Fibroblast of the aortic adventitia (primary cell): Measurements from ENCODE around the gene EP300. TPM values are rescaled to one million over a fixed set of nuclear protein-coding genes. Genes with fewer than 3 reads are reported as not detected.
"Not testable (repeated sequence)": the region's sequence is repeated elsewhere in the genome, so short reads cannot be mapped to it uniquely, and the experiment has no call there.

Source experiments
- DNase-seq: peaks from one replicate; pipeline ENCODE4 v3.0.0-alpha.2; 2010; ENCODE audit warnings: low read depth
- H3K4me3 ChIP-seq: 2 replicates; pipeline ENCODE4 v1.5.1; 2011; ENCODE audit warnings: low read depth, mild to moderate bottlenecking, control low read depth, low read length, moderate library complexity
- total RNA-seq: library from RNA; depleted of rRNA; stranded (reverse); fragments of >200 nt; gene quantifications from 2 replicates; pipeline ENCODE4 v1.2.3, GENCODE V29; 2012; ENCODE audit warnings: low replicate concordance
- TF ChIP-seq, protein P1 (sequence below): IDR thresholded peaks from 2 replicates; pipeline ENCODE4 v1.5.1; 2011; ENCODE audit warnings: mild to moderate bottlenecking, low read length, control low read depth, inconsistent platforms; ENCODE audit not compliant: insufficient read depth

The EP300 gene
- total RNA-seq = 49.0 and 85.5 TPM in 2 replicates

DNA sequence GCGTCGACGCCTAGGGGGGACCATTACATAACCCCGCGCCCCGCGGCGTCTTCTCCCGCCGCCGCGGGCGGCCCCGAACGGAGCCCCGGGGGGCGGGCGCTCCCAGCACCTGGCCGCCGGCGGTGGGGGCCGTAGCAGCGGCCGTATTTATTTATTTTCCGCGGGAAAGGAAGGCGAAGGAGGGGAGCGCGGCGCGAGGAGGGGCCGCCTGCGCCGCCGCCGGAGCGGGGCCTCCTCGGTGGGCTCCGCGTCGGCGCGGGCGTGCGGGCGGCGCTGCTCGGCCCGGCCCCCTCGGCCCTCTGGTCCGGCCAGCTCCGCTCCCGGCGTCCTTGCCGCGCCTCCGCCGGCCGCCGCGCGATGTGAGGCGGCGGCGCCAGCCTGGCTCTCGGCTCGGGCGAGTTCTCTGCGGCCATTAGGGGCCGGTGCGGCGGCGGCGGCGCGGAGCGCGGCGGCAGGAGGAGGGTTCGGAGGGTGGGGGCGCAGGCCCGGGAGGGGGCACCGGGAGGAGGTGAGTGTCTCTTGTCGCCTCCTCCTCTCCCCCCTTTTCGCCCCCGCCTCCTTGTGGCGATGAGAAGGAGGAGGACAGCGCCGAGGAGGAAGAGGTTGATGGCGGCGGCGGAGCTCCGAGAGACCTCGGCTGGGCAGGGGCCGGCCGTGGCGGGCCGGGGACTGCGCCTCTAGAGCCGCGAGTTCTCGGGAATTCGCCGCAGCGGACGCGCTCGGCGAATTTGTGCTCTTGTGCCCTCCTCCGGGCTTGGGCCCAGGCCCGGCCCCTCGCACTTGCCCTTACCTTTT lies at the start of gene EP300:
Gene EP300 (plus strand): TSS at position 570 of the 795 bp plus-strand sequence. CDS start 413 bp downstream, outside the sequence.
- DNase-seq = peak; percentile 59
- TF ChIP-seq, protein P1, sequence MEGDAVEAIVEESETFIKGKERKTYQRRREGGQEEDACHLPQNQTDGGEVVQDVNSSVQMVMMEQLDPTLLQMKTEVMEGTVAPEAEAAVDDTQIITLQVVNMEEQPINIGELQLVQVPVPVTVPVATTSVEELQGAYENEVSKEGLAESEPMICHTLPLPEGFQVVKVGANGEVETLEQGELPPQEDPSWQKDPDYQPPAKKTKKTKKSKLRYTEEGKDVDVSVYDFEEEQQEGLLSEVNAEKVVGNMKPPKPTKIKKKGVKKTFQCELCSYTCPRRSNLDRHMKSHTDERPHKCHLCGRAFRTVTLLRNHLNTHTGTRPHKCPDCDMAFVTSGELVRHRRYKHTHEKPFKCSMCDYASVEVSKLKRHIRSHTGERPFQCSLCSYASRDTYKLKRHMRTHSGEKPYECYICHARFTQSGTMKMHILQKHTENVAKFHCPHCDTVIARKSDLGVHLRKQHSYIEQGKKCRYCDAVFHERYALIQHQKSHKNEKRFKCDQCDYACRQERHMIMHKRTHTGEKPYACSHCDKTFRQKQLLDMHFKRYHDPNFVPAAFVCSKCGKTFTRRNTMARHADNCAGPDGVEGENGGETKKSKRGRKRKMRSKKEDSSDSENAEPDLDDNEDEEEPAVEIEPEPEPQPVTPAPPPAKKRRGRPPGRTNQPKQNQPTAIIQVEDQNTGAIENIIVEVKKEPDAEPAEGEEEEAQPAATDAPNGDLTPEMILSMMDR = peak; percentile 27

DNA sequence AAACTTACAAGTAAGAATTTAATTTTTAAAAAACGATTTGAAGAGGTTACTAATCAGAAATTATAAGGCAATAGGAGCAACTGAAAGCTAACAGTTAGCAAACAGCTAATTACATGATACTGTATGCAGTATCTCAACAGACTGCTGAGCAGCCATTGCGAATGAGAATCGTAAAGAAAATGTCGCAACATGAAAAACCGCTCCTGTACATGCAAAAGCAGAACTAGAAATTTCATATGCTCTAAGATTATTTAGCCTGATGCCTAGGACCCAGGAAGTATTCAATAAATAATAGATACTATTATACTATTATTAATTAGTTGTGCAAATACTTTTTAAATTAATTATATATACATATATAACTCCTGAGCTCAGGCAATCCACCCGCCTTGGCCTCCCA lies 48.7 kb upstream of the EP300 start:
- no peak overlapping the region for H3K4me3 ChIP-seq
- no peak for DNase-seq
- TF ChIP-seq, protein P1 = no peak

More for the DNA sequence above, at the start of gene EP300:
- H3K4me3 ChIP-seq = peak within 1 kb of the TSS; percentile 89

DNA sequence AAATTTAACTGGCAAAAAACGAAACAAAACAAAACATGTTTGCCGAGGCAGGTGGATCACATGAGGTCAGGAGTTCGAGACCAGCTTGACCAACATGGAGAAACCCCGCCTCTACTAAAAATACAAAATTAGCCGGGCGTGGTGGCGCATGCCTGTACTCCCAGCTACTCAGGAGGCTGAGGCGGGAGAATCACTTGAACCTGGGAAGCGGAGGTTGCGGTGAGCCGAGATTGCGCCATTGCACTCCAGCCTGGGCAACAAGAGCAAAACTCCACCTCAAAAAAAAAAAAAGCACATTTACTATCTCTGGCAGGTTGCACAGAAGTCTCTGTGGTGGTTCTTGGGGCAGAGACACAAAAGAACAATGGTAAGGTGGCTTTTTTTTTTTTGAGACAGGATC lies 46.8 kb upstream of the EP300 start:
- H3K4me3 ChIP-seq, DNase-seq: not testable (repeated sequence)

DNA sequence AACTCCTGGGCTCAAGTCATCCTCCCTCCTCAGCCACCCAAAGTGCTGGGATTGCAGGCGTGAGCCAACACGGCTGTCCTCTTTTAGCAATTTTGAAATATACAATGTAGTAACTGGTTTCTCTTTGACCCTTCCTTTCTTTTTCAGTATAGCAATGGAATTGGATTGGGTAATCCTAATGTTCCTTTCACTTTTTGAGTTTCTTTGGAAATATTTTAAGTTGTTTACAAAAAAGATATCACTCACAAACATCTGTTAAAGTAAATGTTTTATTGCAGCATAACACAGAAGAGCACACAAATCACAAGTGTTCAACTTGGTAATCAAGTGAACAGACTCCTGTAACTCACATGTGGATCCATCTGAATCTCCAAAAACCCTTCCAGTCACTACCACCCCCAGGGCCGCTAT lies 44.6 kb upstream of the EP300 start:
- no peak overlapping the region for H3K4me3 ChIP-seq
- TF ChIP-seq, protein P1 = no peak
- no peak for DNase-seq

DNA sequence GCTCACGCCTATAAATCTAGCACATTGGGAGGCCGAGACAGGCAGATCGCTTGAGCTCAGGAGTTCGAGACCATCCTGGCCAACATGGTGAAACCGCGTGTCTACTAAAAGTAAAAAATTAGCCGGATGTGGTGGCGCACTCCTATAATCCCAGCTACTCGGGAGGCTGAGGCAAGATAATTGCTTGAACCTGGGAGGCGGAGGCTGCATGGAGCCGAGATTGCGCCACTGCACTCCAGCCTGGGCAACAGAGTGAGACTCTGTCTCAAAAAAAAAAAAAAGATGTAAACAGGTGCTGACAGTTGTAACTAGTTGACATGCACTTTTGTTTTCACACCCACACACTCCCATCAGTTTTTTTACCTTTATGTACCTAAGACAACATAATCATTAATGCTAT lies 44.0 kb upstream of the EP300 start:
- peak overlapping the region; percentile 33 for H3K4me3 ChIP-seq
- DNase-seq = not testable (repeated sequence)

DNA sequence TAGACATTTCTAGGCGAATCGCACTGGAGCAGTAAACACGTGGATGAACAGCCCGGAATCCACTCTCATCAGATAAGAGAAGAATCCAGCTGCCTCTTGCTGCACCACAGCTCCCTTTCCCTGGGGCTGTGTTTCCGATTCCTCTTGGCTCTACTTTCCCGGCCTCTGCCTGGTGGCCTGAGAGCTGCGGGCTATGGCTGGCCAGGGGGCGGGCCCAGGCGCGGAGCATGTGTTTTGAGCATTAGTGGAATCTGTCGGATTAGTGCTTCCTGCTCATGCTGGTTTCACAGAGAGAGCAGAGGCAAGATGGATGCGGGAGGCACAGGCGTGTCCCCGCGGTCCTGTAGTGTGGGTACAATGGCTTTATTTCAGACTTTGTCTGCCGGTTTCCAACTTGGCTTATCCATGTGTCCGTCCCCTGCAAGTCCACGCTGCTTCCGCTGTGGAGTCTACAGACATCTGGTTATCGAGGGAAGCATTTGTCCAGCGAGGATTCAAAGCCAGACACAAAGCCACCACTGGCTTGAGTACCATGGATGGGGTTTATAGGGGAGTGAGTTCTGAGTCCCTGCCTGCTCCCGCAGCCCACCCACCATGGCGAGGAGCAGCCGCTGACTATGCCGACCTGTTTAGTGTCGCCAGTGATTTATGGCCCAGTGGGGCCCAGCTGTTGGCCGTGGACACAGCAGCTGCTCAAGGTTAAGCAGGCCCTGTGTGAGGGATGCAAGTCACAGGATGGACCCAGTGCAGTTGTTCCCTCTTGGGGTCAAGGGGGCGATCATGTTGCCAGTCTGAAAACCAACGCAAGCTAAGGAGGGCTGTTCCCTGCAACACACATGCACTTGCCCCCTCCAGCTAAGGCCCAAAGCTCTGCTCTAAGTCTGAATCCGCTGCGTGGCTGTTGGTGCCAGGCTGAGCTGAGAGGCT lies 43.3 kb upstream of the EP300 start:
- TF ChIP-seq, protein P1 = no peak
- DNase-seq = peak; percentile 77
- peak overlapping the region; percentile 33 for H3K4me3 ChIP-seq

DNA sequence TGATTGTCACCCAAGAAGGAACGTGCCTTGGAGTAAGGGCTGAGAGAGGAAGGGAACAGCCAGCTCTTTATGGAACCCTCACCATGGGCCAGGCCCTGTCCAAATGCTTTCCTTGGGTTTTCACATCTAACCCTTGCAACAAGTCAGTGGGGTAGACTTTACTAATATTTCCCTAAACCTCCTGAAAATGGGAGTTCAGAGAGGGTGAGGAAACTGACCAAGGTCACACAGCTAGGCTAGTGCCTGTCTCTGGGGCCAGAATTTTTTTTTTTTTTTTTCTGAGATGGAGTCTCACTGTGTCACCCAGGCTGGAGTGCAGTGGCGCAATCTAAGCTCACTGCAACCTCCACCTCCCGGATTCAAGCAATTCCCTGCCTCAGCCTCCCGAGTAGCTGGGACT lies 42.6 kb upstream of the EP300 start:
- not testable (repeated sequence) for DNase-seq, H3K4me3 ChIP-seq

DNA sequence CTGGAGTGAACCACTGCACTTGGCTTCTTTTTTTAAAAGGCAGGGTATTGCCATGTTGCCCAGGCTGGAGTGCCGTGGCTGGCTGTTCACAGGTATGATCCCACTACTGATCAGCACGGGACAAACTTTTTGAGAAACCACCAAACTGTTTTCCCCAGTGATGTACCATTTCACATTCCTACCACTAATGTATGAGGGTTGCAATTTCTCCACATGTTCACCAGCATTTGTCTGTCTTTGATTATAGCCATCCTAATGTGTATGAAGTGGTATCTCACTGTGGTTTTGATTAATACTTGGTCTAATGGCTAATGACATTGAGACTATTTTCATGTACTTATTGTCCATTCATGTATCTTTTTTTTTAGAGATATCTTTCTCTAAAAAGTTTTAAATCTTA lies 41.5 kb upstream of the EP300 start:
- H3K4me3 ChIP-seq = no peak overlapping the region
- TF ChIP-seq, protein P1 = no peak
- peak; percentile 6 for DNase-seq
